NT2/D1 (cell line): ENCODE measurements around the gene RASAL1.

Source experiments
- SUZ12 ChIP-seq: IDR thresholded peaks from 2 replicates; pipeline ENCODE4 v1.6.1; 2011; ENCODE audit not compliant: insufficient read length, insufficient read depth; ENCODE audit errors: extremely low read depth
- YY1 ChIP-seq: IDR thresholded peaks from 2 replicates; pipeline ENCODE4 v1.6.1; 2011; ENCODE audit not compliant: insufficient read length, insufficient read depth
- ZNF274 ChIP-seq: IDR thresholded peaks from 2 replicates; pipeline ENCODE4 v1.6.1; 2011; ENCODE audit warnings: mild to moderate bottlenecking, low read depth, low read length

- TF ChIP-seq ZNF274 (no peak), SUZ12 (no peak), YY1 (no peak)
These were observed 72.8 kb downstream of the RASAL1 start for GRCh38 chr12:113062502-113063395.
